ENCODE measurements around the gene ZNF222. TPM values are rescaled to one million over a fixed set of nuclear protein-coding genes. Genes with fewer than 3 reads are reported as not detected.

ZNF222 gene
- polyA plus RNA-seq, 1 donor (not counting 4 experiments of a cell fraction or from before 2014, with no cell fraction given), result 2.7 TPM

DNA sequence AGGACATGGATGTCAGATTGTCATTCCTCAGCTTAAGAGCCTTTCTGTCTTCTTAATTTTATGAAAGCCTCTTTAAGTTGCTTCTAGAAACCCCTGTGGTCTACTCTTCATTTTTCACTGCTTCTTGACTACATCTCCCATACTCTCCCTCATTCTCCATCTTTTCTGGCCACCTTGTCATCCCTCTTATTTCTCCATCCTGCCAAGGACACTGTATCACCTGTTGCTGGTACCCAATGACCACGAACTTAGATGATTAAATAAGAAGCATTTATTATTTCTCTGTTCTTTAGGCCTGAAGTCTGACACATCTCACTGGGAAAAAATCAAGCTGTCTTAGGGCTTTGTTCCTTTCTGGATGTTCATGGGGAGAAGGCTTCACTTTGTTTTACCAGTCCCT is 35.9 kb downstream of the ZNF222 start:
- no peak overlapping the region for H3K9ac ChIP-seq (ENCODE audit: control insufficient read depth, extremely low read depth, insufficient read depth, low read length)
- no peaks in the 10 kb centered on the region for H3K79me2 ChIP-seq (ENCODE audit: control insufficient read depth, insufficient read depth, low read length)
- H3K27ac ChIP-seq (ENCODE audit: control insufficient read depth, insufficient read depth, low read length), result no peak overlapping the region
- no peaks in the 10 kb centered on the region for H4K20me1 ChIP-seq (ENCODE audit: control insufficient read depth, extremely low read depth, insufficient read depth, low read length)
- dilution Hi-C loops (cut with MboI; ENCODE audit: extremely low pct_ligation_motif_present, low sequenced_read_pairs), result no loop called here
- no peak overlapping the region for H3K4me3 ChIP-seq (ENCODE audit: control insufficient read depth in 2 of 3, extremely low read depth in 1 of 3, insufficient read depth in 2 of 3, low read depth in 1 of 3, low read length in 3 of 3)
- H3K4me2 ChIP-seq (ENCODE audit: control insufficient read depth, extremely low read depth, insufficient read depth, low read depth, low read length), result no peak overlapping the region
- FAIRE-seq (no peak), DNase-seq (ENCODE audit: low read depth, low spot score) (no peak)
- TF ChIP-seq EZH2 (IDR thresholded peaks at IDR 0.05; ENCODE audit: low read length), result no peak
- TF ChIP-seq, protein P1, sequence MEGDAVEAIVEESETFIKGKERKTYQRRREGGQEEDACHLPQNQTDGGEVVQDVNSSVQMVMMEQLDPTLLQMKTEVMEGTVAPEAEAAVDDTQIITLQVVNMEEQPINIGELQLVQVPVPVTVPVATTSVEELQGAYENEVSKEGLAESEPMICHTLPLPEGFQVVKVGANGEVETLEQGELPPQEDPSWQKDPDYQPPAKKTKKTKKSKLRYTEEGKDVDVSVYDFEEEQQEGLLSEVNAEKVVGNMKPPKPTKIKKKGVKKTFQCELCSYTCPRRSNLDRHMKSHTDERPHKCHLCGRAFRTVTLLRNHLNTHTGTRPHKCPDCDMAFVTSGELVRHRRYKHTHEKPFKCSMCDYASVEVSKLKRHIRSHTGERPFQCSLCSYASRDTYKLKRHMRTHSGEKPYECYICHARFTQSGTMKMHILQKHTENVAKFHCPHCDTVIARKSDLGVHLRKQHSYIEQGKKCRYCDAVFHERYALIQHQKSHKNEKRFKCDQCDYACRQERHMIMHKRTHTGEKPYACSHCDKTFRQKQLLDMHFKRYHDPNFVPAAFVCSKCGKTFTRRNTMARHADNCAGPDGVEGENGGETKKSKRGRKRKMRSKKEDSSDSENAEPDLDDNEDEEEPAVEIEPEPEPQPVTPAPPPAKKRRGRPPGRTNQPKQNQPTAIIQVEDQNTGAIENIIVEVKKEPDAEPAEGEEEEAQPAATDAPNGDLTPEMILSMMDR (optimal IDR thresholded peaks at IDR 0.05 in 1 of 3, IDR thresholded peaks at IDR 0.05 in 1 of 3, conservative IDR thresholded peaks at IDR 0.05 in 1 of 3; ENCODE audit: extremely low read depth in 1 of 3, insufficient read depth in 2 of 3, low read length in 3 of 3), result no peak
- no peaks in the 10 kb centered on the region for H3K4me1 ChIP-seq (ENCODE audit: control insufficient read depth, extremely low read depth, insufficient read depth, low read length)
- H2AFZ ChIP-seq (ENCODE audit: control insufficient read depth, low read length), result no peak overlapping the region
- peaks cover 3 to 12% of the 10 kb centered on the region in 2 experiments for H3K36me3 ChIP-seq (ENCODE audit: control insufficient read depth in 2 of 2, extremely low read depth in 1 of 2, insufficient read depth in 2 of 2, low read length in 2 of 2)
- no peaks in the 10 kb centered on the region for H3K9me1 ChIP-seq (ENCODE audit: control insufficient read depth, extremely low read depth, insufficient read depth, low read length)
- H3K27me3 ChIP-seq (ENCODE audit: control insufficient read depth, extremely low read depth, insufficient read depth, low read length), result no peaks in the 10 kb centered on the region
- H3K9me3 ChIP-seq (ENCODE audit: control insufficient read depth, low read depth, low read length), result no peaks in the 10 kb centered on the region

DNA sequence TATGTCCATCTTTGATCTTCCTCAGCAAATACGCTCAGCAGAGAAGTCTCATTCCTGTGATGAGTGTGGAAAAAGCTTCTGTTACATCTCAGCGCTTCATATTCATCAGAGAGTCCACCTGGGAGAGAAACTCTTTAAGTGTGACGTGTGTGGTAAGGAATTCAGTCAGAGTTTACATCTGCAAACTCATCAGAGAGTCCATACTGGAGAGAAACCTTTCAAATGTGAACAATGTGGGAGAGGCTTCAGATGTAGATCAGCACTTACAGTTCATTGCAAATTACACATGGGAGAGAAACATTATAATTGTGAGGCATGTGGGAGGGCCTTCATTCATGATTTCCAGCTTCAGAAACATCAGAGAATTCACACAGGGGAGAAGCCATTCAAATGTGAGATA is 41.1 kb downstream of the ZNF222 start:
- Histone ChIP-seq H3K4me3 (ENCODE audit: control insufficient read depth in 2 of 3, extremely low read depth in 1 of 3, insufficient read depth in 2 of 3, low read depth in 1 of 3, low read length in 3 of 3) (no peak overlapping the region), H2AFZ (ENCODE audit: control insufficient read depth, low read length) (no peak overlapping the region), H3K4me1 (ENCODE audit: control insufficient read depth, extremely low read depth, insufficient read depth, low read length) (peaks cover 3% of the 10 kb centered on the region), H4K20me1 (ENCODE audit: control insufficient read depth, extremely low read depth, insufficient read depth, low read length) (no peaks in the 10 kb centered on the region), H3K27ac (ENCODE audit: control insufficient read depth, insufficient read depth, low read length) (no peak overlapping the region), H3K36me3 (ENCODE audit: control insufficient read depth in 2 of 2, extremely low read depth in 1 of 2, insufficient read depth in 2 of 2, low read length in 2 of 2) (peaks cover 3 to 16% of the 10 kb centered on the region in 2 experiments), H3K9me3 (ENCODE audit: control insufficient read depth, low read depth, low read length) (peaks cover 6% of the 10 kb centered on the region), H3K4me2 (ENCODE audit: control insufficient read depth, extremely low read depth, insufficient read depth, low read depth, low read length) (no peak overlapping the region), H3K27me3 (ENCODE audit: control insufficient read depth, extremely low read depth, insufficient read depth, low read length) (no peaks in the 10 kb centered on the region), H3K9ac (ENCODE audit: control insufficient read depth, extremely low read depth, insufficient read depth, low read length) (no peak overlapping the region), H3K79me2 (ENCODE audit: control insufficient read depth, insufficient read depth, low read length) (no peaks in the 10 kb centered on the region), H3K9me1 (ENCODE audit: control insufficient read depth, extremely low read depth, insufficient read depth, low read length) (no peaks in the 10 kb centered on the region)
- DNase-seq (ENCODE audit: low read depth, low spot score), result no peak
- no peak for TF ChIP-seq EZH2 (IDR thresholded peaks at IDR 0.05; ENCODE audit: low read length)
- TF ChIP-seq, protein P1 (optimal IDR thresholded peaks at IDR 0.05 in 1 of 3, IDR thresholded peaks at IDR 0.05 in 1 of 3, conservative IDR thresholded peaks at IDR 0.05 in 1 of 3; ENCODE audit: extremely low read depth in 1 of 3, insufficient read depth in 2 of 3, low read length in 3 of 3), result no peak
- dilution Hi-C loops (cut with MboI; ENCODE audit: extremely low pct_ligation_motif_present, low sequenced_read_pairs), result no loop called here
- no peak for FAIRE-seq

Measured in keratinocyte (primary cell).